CD4-positive, alpha-beta T cell (primary cell): ENCODE data around the gene THOP1. TPM values are rescaled to one million over a fixed set of nuclear protein-coding genes. Genes with fewer than 3 reads are reported as not detected.

Experiments
- ATAC-seq: fragments of 200-7000 bp; cut with Tn5 transposase; one replicate; pipeline ENCODE4 v1.10.0; 2022; ENCODE audit warnings: mild to moderate bottlenecking; ENCODE audit not compliant: poor library complexity
- CTCF ChIA-PET: fragments of 350-600 bp; sonication (Branson Sonifier 250); formaldehyde crosslinking; loops from one replicate; lab custom pipeline; 2021; ENCODE audit warnings: antibody characterized with exemption, inconsistent platforms; lab: Charles Lee
- POLR2A ChIA-PET: fragments of 350-600 bp; sonication (Branson Sonifier 250); formaldehyde crosslinking; loops from one replicate; lab custom pipeline; 2021; ENCODE audit warnings: antibody characterized with exemption, inconsistent platforms; lab: Charles Lee
- DNase-seq, 14 experiments: peaks; one replicate each; pipeline ENCODE4 v3.0.0-alpha.2; 2013 to 2020; ENCODE audit warnings: mixed read lengths in 2 of 14
- H3K27ac ChIP-seq, 2 donors: one replicate each; pipeline versions ENCODE4 v1.5.1 to v1.7.0; 2013; ENCODE audit warnings: low read length in 2 of 2, low read depth in 1 of 2, mild to moderate bottlenecking in 1 of 2
- H3K27me3 ChIP-seq, 2 experiments: 1 replicate in 1 of 2; 2 replicates in 1 of 2; pipeline versions ENCODE4 v1.6.1 to v1.7.0; 2013; ENCODE audit warnings: low read length in 2 of 2, control low read depth in 1 of 2, mild to moderate bottlenecking in 1 of 2, moderate library complexity in 1 of 2; ENCODE audit not compliant: insufficient read depth in 2 of 2, control insufficient read depth in 1 of 2
- H3K36me3 ChIP-seq: one replicate; pipeline ENCODE4 v1.6.1; 2013; ENCODE audit warnings: low read length, control low read depth; ENCODE audit not compliant: insufficient read depth
- H3K4me1 ChIP-seq: one replicate; pipeline ENCODE4 v1.6.1; 2013; ENCODE audit warnings: low read length, control low read depth; ENCODE audit not compliant: insufficient read depth
- H3K4me3 ChIP-seq: one replicate; pipeline ENCODE4 v1.5.1; 2013; ENCODE audit warnings: mild to moderate bottlenecking, low read length, moderate library complexity
- H3K9me3 ChIP-seq, 2 experiments: 1 replicate in 1 of 2; 2 replicates in 1 of 2; pipeline versions ENCODE4 v1.6.1 to v1.7.0; 2013; ENCODE audit warnings: low read length in 2 of 2, mild to moderate bottlenecking in 2 of 2, control low read depth in 1 of 2, moderate library complexity in 1 of 2; ENCODE audit not compliant: control insufficient read depth in 1 of 2, insufficient read depth in 1 of 2
- H3K27ac Mint-ChIP-seq: one replicate; pipeline ENCODE4 v1.8.0; 2020; ENCODE audit warnings: mixed read lengths
- H3K27me3 Mint-ChIP-seq: one replicate; pipeline ENCODE4 v1.8.0; 2021; ENCODE audit warnings: mixed read lengths
- H3K36me3 Mint-ChIP-seq: one replicate; pipeline ENCODE4 v1.8.0; 2021; ENCODE audit warnings: low read depth, mixed read lengths
- H3K4me1 Mint-ChIP-seq: one replicate; pipeline ENCODE4 v1.8.0; 2021; ENCODE audit warnings: low read depth, mixed read lengths
- H3K4me3 Mint-ChIP-seq: one replicate; pipeline ENCODE4 v1.8.0; 2020; ENCODE audit warnings: mild to moderate bottlenecking, mixed read lengths
- H3K9me3 Mint-ChIP-seq: one replicate; pipeline ENCODE4 v1.8.0; 2020; ENCODE audit warnings: mixed read lengths
- CTCF ChIP-seq: fragments of 200-600 bp; IDR thresholded peaks from one replicate; pipeline ENCODE4 v1.8.0; 2022; ENCODE audit warnings: antibody characterized with exemption, mild to moderate bottlenecking
- intact Hi-C, 2 experiments: fragments of 100-400 bp; cut with DNase I in 1 of 2; cut with micrococcal nuclease in 1 of 2; formaldehyde crosslinking; loops; one replicate each; pipeline versions ENCODE4 v1.15.1 to v1.9.0; 2023 to 2025; cut with DNase I, micrococcal nuclease
- total RNA-seq, 174 experiments: library from RNA in 2 of 174; stranded (reverse) in 2 of 174; gene quantifications; one replicate each; pipeline ENCODE4 v1.2.3 and lab custom pipeline; 2021 to 2026

THOP1 gene
- total RNA-seq, 2 experiments from 2014 or later: 26.6 to 27.3 TPM

DNA sequence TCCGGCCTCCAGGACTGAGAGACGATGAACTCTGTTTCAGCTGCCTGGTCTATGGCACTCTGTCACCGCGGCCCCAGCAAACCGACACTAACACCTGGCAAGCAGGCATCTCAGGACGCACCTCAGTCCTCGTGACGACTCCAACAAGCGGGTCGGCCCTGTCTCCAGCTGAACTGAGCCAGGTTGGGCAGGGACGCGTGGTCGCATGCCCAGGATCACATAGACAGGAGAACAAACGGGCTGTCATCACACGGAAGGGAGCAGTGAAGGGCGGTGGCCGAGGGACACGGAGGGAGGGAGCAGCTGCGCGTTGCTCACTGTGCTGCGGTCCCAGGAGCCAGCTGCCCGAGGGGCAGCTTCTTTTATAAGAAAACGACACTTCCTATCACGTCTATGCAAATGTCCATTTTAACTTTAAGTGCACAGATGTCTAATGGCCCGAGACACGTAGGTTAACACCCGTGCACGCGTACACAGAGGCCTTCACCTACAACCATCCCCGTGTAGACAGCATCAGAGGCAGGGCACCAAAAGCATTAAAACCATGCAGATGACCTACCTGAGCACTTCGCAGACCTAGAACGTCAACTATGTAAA is 11.1 kb upstream of the THOP1 start:
- Histone ChIP-seq H3K9me3 (no peaks in the 10 kb centered on the region), H3K27ac (no peak overlapping the region), H3K27me3 (no peaks in the 10 kb centered on the region), H3K4me1 (peaks cover 37% of the 10 kb centered on the region), H3K4me3 (no peak overlapping the region), H3K36me3 (peaks cover 14% of the 10 kb centered on the region)
- no peak for DNase-seq
- ChIA-PET POLR2A (no interaction called here), CTCF (no interaction called here)
- Mint-ChIP-seq H3K9me3 (no peaks in the 10 kb centered on the region), H3K27ac (peak overlapping the region; percentile 4), H3K36me3 (peaks cover 19% of the 10 kb centered on the region), H3K4me3 (no peak overlapping the region), H3K27me3 (no peaks in the 10 kb centered on the region), H3K4me1 (peaks cover 32% of the 10 kb centered on the region)
- intact Hi-C loops: no loop called here
- no peak for TF ChIP-seq CTCF
- ATAC-seq: no peak

- H3K27me3 ChIP-seq: no peaks in the 10 kb centered on the region
- intact Hi-C loops: no loop called here
- ChIA-PET POLR2A (interaction anchor here (0.8 to 1.4 kb wide), 3 partner anchors 10 to 299 kb away, joined by 3 to 5 read pairs (median 3); partner anchors contain the start of genes GADD45B and THOP1), CTCF (no interaction called here)
- ATAC-seq (no peak), DNase-seq (peak in 3 of 14 experiments; percentile 18 to 45 (median 25))
- peaks cover 38% of the 10 kb centered on the region for H3K4me1 ChIP-seq
- peak overlapping the region; percentile 29 to 89 for H3K27ac ChIP-seq
- no peak for TF ChIP-seq CTCF
- Mint-ChIP-seq H3K4me3 (peak overlapping the region; percentile 86), H3K9me3 (no peaks in the 10 kb centered on the region), H3K36me3 (peaks cover 20% of the 10 kb centered on the region), H3K27me3 (no peaks in the 10 kb centered on the region), H3K27ac (peak overlapping the region; percentile 99), H3K4me1 (peaks cover 33% of the 10 kb centered on the region)
- no peaks in the 10 kb centered on the region for H3K9me3 ChIP-seq
- peaks cover 13% of the 10 kb centered on the region for H3K36me3 ChIP-seq
- peak overlapping the region; percentile 47 for H3K4me3 ChIP-seq
Observed at GRCh38 chr19:2774953-2775555, 10.2 kb upstream of the THOP1 start.

GRCh38 chr19:2775556-2776430 is 9.5 kb upstream of the THOP1 start:
- Histone ChIP-seq H3K4me1 (peaks cover 38% of the 10 kb centered on the region), H3K36me3 (peaks cover 7% of the 10 kb centered on the region), H3K4me3 (peak overlapping the region; percentile 47), H3K9me3 (no peaks in the 10 kb centered on the region), H3K27ac (peak overlapping the region; percentile 44 to 89), H3K27me3 (no peaks in the 10 kb centered on the region)
- H3K4me3 Mint-ChIP-seq: peak overlapping the region; percentile 86
- H3K4me1 Mint-ChIP-seq: peaks cover 39% of the 10 kb centered on the region
- peak; percentile 75 for ATAC-seq
- intact Hi-C loops: no loop called here
- ChIA-PET CTCF (interaction anchor here (1.0 kb wide), 1 partner anchor 27 kb away, joined by 4 read pairs; no protein-coding TSS in a partner anchor), POLR2A (interaction anchor here (0.8 to 1.4 kb wide), 4 partner anchors 9 to 300 kb away, joined by 3 to 5 read pairs (median 3); partner anchors contain the start of genes GADD45B and THOP1)
- H3K27me3 Mint-ChIP-seq: no peaks in the 10 kb centered on the region
- H3K36me3 Mint-ChIP-seq: peaks cover 23% of the 10 kb centered on the region
- peak overlapping the region; percentile 99 for H3K27ac Mint-ChIP-seq
- DNase-seq: peak; percentile 35 to 84 (median 60)
- TF ChIP-seq CTCF: no peak
- no peaks in the 10 kb centered on the region for H3K9me3 Mint-ChIP-seq
